HUES64 (cell line): ENCODE data around the gene TYW5.

ENCODE experiments used
- H3K27ac ChIP-seq: 2 replicates; pipeline ENCODE4 v1.7.0; 2013; ENCODE audit warnings: low read depth, low read length, inconsistent platforms
- H3K27me3 ChIP-seq: 2 replicates; pipeline ENCODE4 v1.6.1; 2013; ENCODE audit warnings: mild to moderate bottlenecking, low read length; ENCODE audit not compliant: insufficient read depth
- H3K36me3 ChIP-seq: 2 replicates; pipeline ENCODE4 v1.6.1; 2013; ENCODE audit warnings: mild to moderate bottlenecking, low read length; ENCODE audit not compliant: insufficient read depth
- H3K4me1 ChIP-seq: 2 replicates; pipeline ENCODE4 v1.6.1; 2013; ENCODE audit warnings: mild to moderate bottlenecking, low read length, moderate library complexity; ENCODE audit not compliant: insufficient read depth
- H3K4me3 ChIP-seq: 2 replicates; pipeline ENCODE4 v1.5.1; 2013; ENCODE audit warnings: mild to moderate bottlenecking, low read length, moderate library complexity
- H3K9ac ChIP-seq: 2 replicates; pipeline ENCODE4 v1.6.1; 2013; ENCODE audit warnings: mild to moderate bottlenecking, low read depth, low read length
- H3K9me3 ChIP-seq: 2 replicates; pipeline ENCODE4 v1.6.1; 2013; ENCODE audit warnings: low read depth, low read length; ENCODE audit not compliant: insufficient read depth
- WGBS: fragments of 150-250, 120-280 bp; methylation state at CpG from one replicate; pipeline ENCODE4 v1.1.7; 2013; ENCODE audit warnings: missing lambda C conversion rate; 5-methylcytosine and 5-hydroxymethylcytosine counted together

The TYW5 gene

GRCh38 chr2:199943373-199943772 lies 11.9 kb downstream of the TYW5 start:
- no peaks in the 10 kb centered on the region for H3K27me3 ChIP-seq
- H3K9me3 ChIP-seq: no peaks in the 10 kb centered on the region
- 100% methylated on average over 3 of the region's 4 CpGs for WGBS
- peaks cover 94% of the 10 kb centered on the region for H3K36me3 ChIP-seq
- no peaks in the 10 kb centered on the region for H3K4me1 ChIP-seq
- H3K27ac ChIP-seq: no peak overlapping the region
- no peak overlapping the region for H3K9ac ChIP-seq
- no peak overlapping the region for H3K4me3 ChIP-seq

DNA sequence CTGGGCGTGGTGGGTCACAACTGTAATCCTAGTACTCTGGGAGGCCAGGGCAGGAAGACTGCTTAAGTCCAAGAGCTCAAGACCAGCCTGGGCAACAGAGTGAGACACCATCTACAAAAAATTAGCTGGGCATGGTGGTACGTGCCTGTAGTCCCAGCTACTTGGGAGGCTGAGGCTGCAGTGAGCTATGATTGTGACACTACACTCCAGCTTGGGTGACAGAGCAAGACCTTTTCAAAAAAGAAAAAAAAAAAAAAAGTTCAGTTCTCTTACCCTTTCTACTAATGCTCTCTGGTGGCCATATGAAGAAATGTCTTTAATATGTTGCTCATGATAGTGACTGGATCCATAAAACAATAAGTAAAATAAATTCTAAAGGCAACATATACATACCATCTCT lies 14.9 kb downstream of the TYW5 start:
- Histone ChIP-seq H3K36me3 (peaks cover 91% of the 10 kb centered on the region), H3K9me3 (no peaks in the 10 kb centered on the region), H3K4me3 (no peak overlapping the region), H3K4me1 (no peaks in the 10 kb centered on the region), H3K9ac (no peak overlapping the region), H3K27ac (no peak overlapping the region), H3K27me3 (no peaks in the 10 kb centered on the region)
- WGBS: 96% methylated on average over 2 of the region's 2 CpGs

DNA sequence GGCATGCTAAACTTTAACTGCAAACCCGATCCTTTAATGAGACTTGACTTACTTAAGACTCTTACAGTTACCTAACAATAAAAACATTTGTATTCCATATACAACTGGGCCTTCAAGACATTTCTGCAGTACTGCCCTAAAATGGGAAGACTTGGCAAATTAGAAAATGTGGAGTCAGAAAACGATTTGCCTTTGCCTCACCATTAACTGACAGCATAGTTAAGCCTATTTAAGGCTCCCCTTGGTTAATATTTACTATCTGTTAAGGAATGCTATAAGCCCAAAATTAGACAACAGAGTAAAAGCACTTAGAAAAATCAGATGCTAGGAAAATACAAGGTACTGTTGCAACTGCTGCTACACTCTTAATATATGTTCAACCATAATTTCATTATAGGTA lies 18.7 kb downstream of the TYW5 start:
- H3K27ac ChIP-seq: no peak overlapping the region

GRCh38 chr2:199933466-199933865 lies 21.8 kb downstream of the TYW5 start:
- Histone ChIP-seq H3K4me1 (peaks cover 11% of the 10 kb centered on the region), H3K36me3 (peaks cover 86% of the 10 kb centered on the region), H3K9ac (no peak overlapping the region), H3K9me3 (no peaks in the 10 kb centered on the region), H3K4me3 (no peak overlapping the region), H3K27ac (no peak overlapping the region), H3K27me3 (no peaks in the 10 kb centered on the region)
- 100% methylated on average over 2 of the region's 3 CpGs for WGBS

More for the DNA sequence above, 18.7 kb downstream of the TYW5 start:
- no peaks in the 10 kb centered on the region for H3K4me1 ChIP-seq
- peaks cover 94% of the 10 kb centered on the region for H3K36me3 ChIP-seq
- WGBS: 93% methylated on average over 2 of the region's 2 CpGs
- no peak overlapping the region for H3K9ac ChIP-seq
- H3K4me3 ChIP-seq: no peak overlapping the region
- no peaks in the 10 kb centered on the region for H3K9me3 ChIP-seq
- H3K27me3 ChIP-seq: no peaks in the 10 kb centered on the region

DNA sequence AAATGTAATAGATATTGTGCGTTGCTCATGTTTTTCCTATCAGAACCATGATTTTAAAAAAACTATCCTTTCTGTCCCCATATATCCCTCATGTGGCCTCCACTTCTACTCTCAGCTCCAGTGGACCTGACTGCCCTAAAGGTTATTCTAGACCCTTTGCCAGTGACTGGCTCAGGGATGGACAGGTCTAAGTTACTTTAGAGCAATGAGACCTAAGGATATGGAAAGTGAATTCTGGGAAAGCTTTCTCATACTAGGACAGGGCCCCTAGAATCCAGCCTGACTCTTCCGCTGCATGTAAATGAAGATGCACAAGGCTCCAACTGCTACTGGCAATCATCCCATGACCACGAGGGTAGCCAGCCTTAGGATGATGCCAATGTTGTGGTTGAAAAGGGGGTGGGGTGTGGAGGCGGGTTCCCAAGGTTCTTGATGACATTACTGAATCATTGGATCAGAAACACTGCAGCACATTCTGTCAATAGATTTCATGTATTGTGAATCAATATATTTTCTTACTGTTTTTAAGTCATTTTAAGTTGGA lies 22.9 kb downstream of the TYW5 start:
- peaks cover 22% of the 10 kb centered on the region for H3K4me1 ChIP-seq
- no peak overlapping the region for H3K4me3 ChIP-seq
- no peaks in the 10 kb centered on the region for H3K9me3 ChIP-seq
- H3K9ac ChIP-seq: no peak overlapping the region
- peaks cover 81% of the 10 kb centered on the region for H3K36me3 ChIP-seq
- no peak overlapping the region for H3K27ac ChIP-seq
- H3K27me3 ChIP-seq: no peaks in the 10 kb centered on the region
- WGBS: 95% methylated on average over 4 of the region's 4 CpGs

DNA sequence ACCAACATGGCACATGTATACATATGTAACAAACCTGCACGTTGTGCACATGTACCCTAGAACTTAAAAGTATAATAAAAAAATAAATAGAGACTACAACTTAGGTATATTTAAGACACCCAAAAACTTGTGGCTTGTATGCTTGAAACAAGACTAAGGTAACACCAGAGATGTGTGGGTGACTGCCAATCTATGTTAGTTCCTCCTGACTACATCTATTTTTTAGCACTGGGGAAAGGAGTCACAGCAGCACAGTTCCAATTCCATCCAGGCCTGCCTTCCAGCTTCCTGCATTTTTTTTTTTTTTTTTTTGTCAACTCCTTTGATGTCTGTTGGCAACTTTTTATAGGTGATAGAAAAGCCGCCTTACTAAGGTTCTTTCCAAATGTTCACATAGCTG lies 26.0 kb downstream of the TYW5 start:
- H3K9ac ChIP-seq: no peak overlapping the region
- H3K27ac ChIP-seq: no peak overlapping the region
- H3K27me3 ChIP-seq: no peaks in the 10 kb centered on the region
- peaks cover 77% of the 10 kb centered on the region for H3K36me3 ChIP-seq
- 100% methylated on average over 1 of the region's 2 CpGs for WGBS
- H3K4me3 ChIP-seq: no peak overlapping the region
- peaks cover 27% of the 10 kb centered on the region for H3K4me1 ChIP-seq
- no peaks in the 10 kb centered on the region for H3K9me3 ChIP-seq

- Histone ChIP-seq H3K9me3 (no peaks in the 10 kb centered on the region), H3K4me3 (no peak overlapping the region), H3K9ac (no peak overlapping the region), H3K27me3 (no peaks in the 10 kb centered on the region), H3K27ac (peak overlapping the region; percentile 70; the same call in 1 of the 2 replicates), H3K4me1 (peaks cover 27% of the 10 kb centered on the region), H3K36me3 (peaks cover 70% of the 10 kb centered on the region)
Observed at GRCh38 chr2:199928626-199929025, 26.7 kb downstream of the TYW5 start.

DNA sequence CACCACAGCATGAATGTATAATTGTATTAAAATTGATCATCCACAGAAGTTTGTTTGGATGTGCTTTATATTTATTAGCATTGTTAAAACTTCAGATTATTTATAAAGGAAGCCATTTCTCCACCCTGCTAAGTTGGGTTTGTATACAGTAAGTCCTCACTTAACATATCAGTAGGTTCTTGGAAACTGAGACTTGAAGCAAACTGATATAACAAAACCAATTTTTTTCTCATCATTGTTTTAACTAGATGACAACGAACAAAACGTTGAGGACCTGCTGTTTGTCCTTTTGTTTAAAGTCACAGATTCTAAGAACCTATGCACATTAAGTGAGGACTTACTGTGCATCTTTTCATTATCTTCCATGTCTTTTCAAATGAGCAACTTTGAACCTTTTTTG lies 27.1 kb downstream of the TYW5 start:
- Histone ChIP-seq H3K4me3 (no peak overlapping the region), H3K9ac (no peak overlapping the region), H3K9me3 (no peaks in the 10 kb centered on the region), H3K27ac (peak overlapping the region; percentile 70; the same call in 1 of the 2 replicates), H3K27me3 (no peaks in the 10 kb centered on the region), H3K36me3 (peaks cover 67% of the 10 kb centered on the region), H3K4me1 (peaks cover 27% of the 10 kb centered on the region)
- 41% methylated on average over 2 of the region's 2 CpGs for WGBS

DNA sequence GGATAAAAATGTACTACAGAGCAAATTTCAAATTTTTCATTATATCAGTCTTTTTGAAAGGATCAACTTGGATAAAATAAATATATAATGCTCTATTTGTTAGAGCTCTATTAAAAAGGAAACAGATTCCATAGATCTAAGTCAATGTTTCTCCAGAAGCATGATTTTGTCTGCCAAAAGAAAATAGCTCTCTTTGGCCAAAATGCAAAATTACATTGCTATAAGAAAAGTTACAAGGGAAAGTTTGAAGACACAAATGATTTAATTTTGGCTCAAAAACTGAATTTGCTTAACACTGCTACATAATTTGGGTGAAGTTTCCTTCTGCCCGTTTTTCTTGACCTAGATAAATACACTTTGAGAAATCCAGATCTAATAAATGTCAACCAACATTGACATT lies 28.5 kb downstream of the TYW5 start:
- peaks cover 59% of the 10 kb centered on the region for H3K36me3 ChIP-seq
- H3K9me3 ChIP-seq: no peaks in the 10 kb centered on the region
- H3K4me3 ChIP-seq: no peak overlapping the region
- no peak overlapping the region for H3K27ac ChIP-seq
- peaks cover 37% of the 10 kb centered on the region for H3K4me1 ChIP-seq
- no peaks in the 10 kb centered on the region for H3K27me3 ChIP-seq
- no peak overlapping the region for H3K9ac ChIP-seq
- 86% methylated on average over 1 of the region's 1 CpG for WGBS

DNA sequence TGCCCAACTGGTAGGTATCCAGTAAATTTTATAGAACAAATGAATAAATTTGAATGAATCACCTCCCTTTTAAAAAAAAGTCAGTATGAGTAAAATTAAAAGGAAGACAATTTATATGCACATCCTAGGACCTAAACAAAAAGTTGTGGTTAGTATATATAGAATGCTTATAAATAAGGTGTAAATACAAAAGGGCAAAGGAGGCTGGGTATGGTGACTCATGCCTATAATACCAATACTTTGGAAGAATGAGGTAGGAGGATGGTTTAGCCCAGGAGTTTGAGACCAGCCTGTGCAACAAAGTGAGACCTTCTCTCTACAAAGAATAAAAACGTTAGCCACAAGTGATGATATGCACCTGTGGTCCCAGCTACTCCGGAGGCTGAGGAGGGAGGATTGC lies 31.4 kb downstream of the TYW5 start:
- Histone ChIP-seq H3K9me3 (no peaks in the 10 kb centered on the region), H3K4me1 (peaks cover 31% of the 10 kb centered on the region), H3K36me3 (peaks cover 49% of the 10 kb centered on the region), H3K27me3 (no peaks in the 10 kb centered on the region), H3K9ac (no peak overlapping the region), H3K4me3 (no peak overlapping the region), H3K27ac (no peak overlapping the region)
- 82% methylated on average over 2 of the region's 2 CpGs for WGBS

- Histone ChIP-seq H3K36me3 (peaks cover 57% of the 10 kb centered on the region), H3K9ac (no peak overlapping the region)
- 72% methylated on average over 4 of the region's 5 CpGs for WGBS
Observed at GRCh38 chr2:199922856-199923255, 32.4 kb downstream of the TYW5 start.

DNA sequence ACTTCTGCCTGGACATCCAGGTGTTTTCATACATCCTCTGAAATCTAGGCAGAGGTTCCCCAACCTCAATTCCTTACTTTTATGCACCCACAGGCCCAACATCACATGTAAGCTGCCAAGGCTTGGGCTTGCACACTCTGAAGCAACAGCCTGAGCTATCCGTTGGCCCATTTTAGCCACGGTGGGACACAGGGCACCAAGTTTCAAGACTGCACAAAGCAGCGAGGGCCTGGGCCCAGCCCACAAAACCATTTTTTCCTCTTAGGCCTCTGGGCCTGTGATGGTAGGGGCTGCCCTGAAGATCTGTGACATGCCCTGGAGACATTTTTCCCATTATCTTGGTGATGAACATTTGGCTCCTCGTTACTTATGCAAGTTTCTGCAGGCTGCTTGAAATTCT lies 38.3 kb downstream of the TYW5 start:
- H3K9ac ChIP-seq: no peak overlapping the region
- no peak overlapping the region for H3K4me3 ChIP-seq
- H3K36me3 ChIP-seq: peaks cover 67% of the 10 kb centered on the region
- no peaks in the 10 kb centered on the region for H3K27me3 ChIP-seq
- no peak overlapping the region for H3K27ac ChIP-seq
- no peaks in the 10 kb centered on the region for H3K4me1 ChIP-seq
- WGBS: 97% methylated on average over 4 of the region's 4 CpGs
- peaks cover 20% of the 10 kb centered on the region for H3K9me3 ChIP-seq

More at GRCh38 chr2:199922856-199923255, 32.4 kb downstream of the TYW5 start:
- Histone ChIP-seq H3K27ac (no peak overlapping the region), H3K27me3 (no peaks in the 10 kb centered on the region), H3K4me1 (peaks cover 20% of the 10 kb centered on the region), H3K9me3 (no peaks in the 10 kb centered on the region), H3K4me3 (no peak overlapping the region)
